ENCODE data around the gene TBC1D9.
"Not testable (repeated sequence)": the region's sequence is repeated elsewhere in the genome, so short reads cannot be mapped to it uniquely, and the experiment has no call there.

TBC1D9 gene

GRCh38 chr4:140756319-140757231, at the start of gene TBC1D9:
Gene TBC1D9, minus strand, starts transcription at chr4:140756385. Its CDS starts 340 bp downstream, at chr4:140756045.
- Histone ChIP-seq H3K36me3 (ENCODE audit: control insufficient read depth, insufficient read depth, low read length) (no peaks in the 10 kb centered on the region), H3K9me3 (ENCODE audit: control insufficient read depth, insufficient read depth, low read length) (no peaks in the 10 kb centered on the region), H3K9ac (ENCODE audit: low read depth, low read length) (peak within 1 kb of the TSS; percentile 37), H3K27me3 (ENCODE audit: control insufficient read depth, insufficient read depth, low read length) (peaks cover 73% of the 10 kb centered on the region), H3K4me3 (ENCODE audit: low read depth, low read length) (peak within 1 kb of the TSS; percentile 70), H3K4me1 (ENCODE audit: control insufficient read depth, insufficient read depth, low read length) (peaks cover 6% of the 10 kb centered on the region)

GRCh38 chr4:140805293-140805692, 49.1 kb upstream of the TBC1D9 start:
- Histone ChIP-seq H3K4me3 (ENCODE audit: low read depth, low read length) (no peak overlapping the region), H3K4me1 (ENCODE audit: control insufficient read depth, insufficient read depth, low read length) (no peaks in the 10 kb centered on the region), H3K9me3 (ENCODE audit: control insufficient read depth, insufficient read depth, low read length) (no peaks in the 10 kb centered on the region), H3K9ac (ENCODE audit: low read depth, low read length) (no peak overlapping the region), H3K27me3 (ENCODE audit: control insufficient read depth, insufficient read depth, low read length) (no peaks in the 10 kb centered on the region), H3K36me3 (ENCODE audit: control insufficient read depth, insufficient read depth, low read length) (no peaks in the 10 kb centered on the region)

GRCh38 chr4:140802591-140802990, 46.4 kb upstream of the TBC1D9 start:
- Histone ChIP-seq H3K9ac (ENCODE audit: low read depth, low read length) (no peak overlapping the region), H3K9me3 (ENCODE audit: control insufficient read depth, insufficient read depth, low read length) (no peaks in the 10 kb centered on the region), H3K4me1 (ENCODE audit: control insufficient read depth, insufficient read depth, low read length) (no peaks in the 10 kb centered on the region)

GRCh38 chr4:140800666-140801065, 44.5 kb upstream of the TBC1D9 start:
- Histone ChIP-seq H3K9me3 (ENCODE audit: control insufficient read depth, insufficient read depth, low read length) (no peaks in the 10 kb centered on the region), H3K4me1 (ENCODE audit: control insufficient read depth, insufficient read depth, low read length) (no peaks in the 10 kb centered on the region)

More at GRCh38 chr4:140802591-140802990, 46.4 kb upstream of the TBC1D9 start:
- H3K27me3 ChIP-seq (ENCODE audit: control insufficient read depth, insufficient read depth, low read length) = no peaks in the 10 kb centered on the region
- H3K4me3 ChIP-seq (ENCODE audit: low read depth, low read length) = no peak overlapping the region
- no peaks in the 10 kb centered on the region for H3K36me3 ChIP-seq (ENCODE audit: control insufficient read depth, insufficient read depth, low read length)

GRCh38 chr4:140799686-140800225, 43.6 kb upstream of the TBC1D9 start:
- Histone ChIP-seq H3K4me3 (ENCODE audit: low read depth, low read length) (no peak overlapping the region), H3K9ac (ENCODE audit: low read depth, low read length) (no peak overlapping the region), H3K27me3 (ENCODE audit: control insufficient read depth, insufficient read depth, low read length) (no peaks in the 10 kb centered on the region), H3K36me3 (ENCODE audit: control insufficient read depth, insufficient read depth, low read length) (no peaks in the 10 kb centered on the region), H3K4me1 (ENCODE audit: control insufficient read depth, insufficient read depth, low read length) (no peaks in the 10 kb centered on the region), H3K9me3 (ENCODE audit: control insufficient read depth, insufficient read depth, low read length) (no peaks in the 10 kb centered on the region)

More at GRCh38 chr4:140800666-140801065, 44.5 kb upstream of the TBC1D9 start:
- Histone ChIP-seq H3K36me3 (ENCODE audit: control insufficient read depth, insufficient read depth, low read length) (no peaks in the 10 kb centered on the region), H3K4me3 (ENCODE audit: low read depth, low read length) (no peak overlapping the region), H3K9ac (ENCODE audit: low read depth, low read length) (no peak overlapping the region), H3K27me3 (ENCODE audit: control insufficient read depth, insufficient read depth, low read length) (no peaks in the 10 kb centered on the region)

GRCh38 chr4:140793291-140793690, 37.1 kb upstream of the TBC1D9 start:
- Histone ChIP-seq H3K27me3 (ENCODE audit: control insufficient read depth, insufficient read depth, low read length) (no peaks in the 10 kb centered on the region), H3K4me3 (ENCODE audit: low read depth, low read length) (no peak overlapping the region), H3K9ac (ENCODE audit: low read depth, low read length) (no peak overlapping the region), H3K4me1 (ENCODE audit: control insufficient read depth, insufficient read depth, low read length) (no peaks in the 10 kb centered on the region), H3K9me3 (ENCODE audit: control insufficient read depth, insufficient read depth, low read length) (no peaks in the 10 kb centered on the region), H3K36me3 (ENCODE audit: control insufficient read depth, insufficient read depth, low read length) (no peaks in the 10 kb centered on the region)

- no peaks in the 10 kb centered on the region for H3K4me1 ChIP-seq (ENCODE audit: control insufficient read depth, insufficient read depth, low read length)
- no peak overlapping the region for H3K4me3 ChIP-seq (ENCODE audit: low read depth, low read length)
- no peak overlapping the region for H3K9ac ChIP-seq (ENCODE audit: low read depth, low read length)
- no peaks in the 10 kb centered on the region for H3K36me3 ChIP-seq (ENCODE audit: control insufficient read depth, insufficient read depth, low read length)
- no peaks in the 10 kb centered on the region for H3K27me3 ChIP-seq (ENCODE audit: control insufficient read depth, insufficient read depth, low read length)
- no peaks in the 10 kb centered on the region for H3K9me3 ChIP-seq (ENCODE audit: control insufficient read depth, insufficient read depth, low read length)
Observed at GRCh38 chr4:140790765-140791164, 34.6 kb upstream of the TBC1D9 start.

- Histone ChIP-seq H3K4me1 (ENCODE audit: control insufficient read depth, insufficient read depth, low read length) (no peaks in the 10 kb centered on the region), H3K27me3 (ENCODE audit: control insufficient read depth, insufficient read depth, low read length) (no peaks in the 10 kb centered on the region), H3K9ac (ENCODE audit: low read depth, low read length) (no peak overlapping the region), H3K4me3 (ENCODE audit: low read depth, low read length) (no peak overlapping the region), H3K9me3 (ENCODE audit: control insufficient read depth, insufficient read depth, low read length) (no peaks in the 10 kb centered on the region), H3K36me3 (ENCODE audit: control insufficient read depth, insufficient read depth, low read length) (no peaks in the 10 kb centered on the region)
Observed at GRCh38 chr4:140790171-140790570, 34.0 kb upstream of the TBC1D9 start.

GRCh38 chr4:140789759-140790158, 33.6 kb upstream of the TBC1D9 start:
- no peaks in the 10 kb centered on the region for H3K27me3 ChIP-seq (ENCODE audit: control insufficient read depth, insufficient read depth, low read length)
- H3K9me3 ChIP-seq (ENCODE audit: control insufficient read depth, insufficient read depth, low read length) = no peaks in the 10 kb centered on the region
- no peak overlapping the region for H3K9ac ChIP-seq (ENCODE audit: low read depth, low read length)
- H3K36me3 ChIP-seq (ENCODE audit: control insufficient read depth, insufficient read depth, low read length) = no peaks in the 10 kb centered on the region
- no peaks in the 10 kb centered on the region for H3K4me1 ChIP-seq (ENCODE audit: control insufficient read depth, insufficient read depth, low read length)
- no peak overlapping the region for H3K4me3 ChIP-seq (ENCODE audit: low read depth, low read length)

- not testable (repeated sequence) for H3K4me3 ChIP-seq (ENCODE audit: low read depth, low read length); H3K9ac ChIP-seq (ENCODE audit: low read depth, low read length); H3K4me1 ChIP-seq (ENCODE audit: control insufficient read depth, insufficient read depth, low read length); H3K27me3 ChIP-seq (ENCODE audit: control insufficient read depth, insufficient read depth, low read length); H3K9me3 ChIP-seq (ENCODE audit: control insufficient read depth, insufficient read depth, low read length); H3K36me3 ChIP-seq (ENCODE audit: control insufficient read depth, insufficient read depth, low read length)
Observed at GRCh38 chr4:140782787-140783186, 26.6 kb upstream of the TBC1D9 start.

- no peaks in the 10 kb centered on the region for H3K4me1 ChIP-seq (ENCODE audit: control insufficient read depth, insufficient read depth, low read length)
Observed at GRCh38 chr4:140781596-140781995, 25.4 kb upstream of the TBC1D9 start.

GRCh38 chr4:140777894-140778293, 21.7 kb upstream of the TBC1D9 start:
- no peak overlapping the region for H3K9ac ChIP-seq (ENCODE audit: low read depth, low read length)
- no peak overlapping the region for H3K4me3 ChIP-seq (ENCODE audit: low read depth, low read length)
- no peaks in the 10 kb centered on the region for H3K4me1 ChIP-seq (ENCODE audit: control insufficient read depth, insufficient read depth, low read length)
- no peaks in the 10 kb centered on the region for H3K27me3 ChIP-seq (ENCODE audit: control insufficient read depth, insufficient read depth, low read length)
- H3K9me3 ChIP-seq (ENCODE audit: control insufficient read depth, insufficient read depth, low read length) = no peaks in the 10 kb centered on the region
- no peaks in the 10 kb centered on the region for H3K36me3 ChIP-seq (ENCODE audit: control insufficient read depth, insufficient read depth, low read length)

More at GRCh38 chr4:140781596-140781995, 25.4 kb upstream of the TBC1D9 start:
- Histone ChIP-seq H3K27me3 (ENCODE audit: control insufficient read depth, insufficient read depth, low read length) (no peaks in the 10 kb centered on the region), H3K9ac (ENCODE audit: low read depth, low read length) (no peak overlapping the region), H3K4me3 (ENCODE audit: low read depth, low read length) (no peak overlapping the region), H3K9me3 (ENCODE audit: control insufficient read depth, insufficient read depth, low read length) (no peaks in the 10 kb centered on the region), H3K36me3 (ENCODE audit: control insufficient read depth, insufficient read depth, low read length) (no peaks in the 10 kb centered on the region)

All from iPS-15b (cell line).